Testis (tissue), 2 donors: ENCODE results near the gene WIPF1.

Experiments used
- POLR2A ChIP-seq: fragments of 450-650 bp; IDR thresholded peaks from one replicate; pipeline ENCODE4 v1.6.1; 2017; ENCODE audit warnings: antibody characterized with exemption, mild to moderate bottlenecking, moderate library complexity
- TF ChIP-seq, protein P1 (sequence below), 3 experiments: fragments of 450-650 bp in 2 of 3; fragments of 200-600 bp in 1 of 3; sonication (generic) in 1 of 3; IDR thresholded peaks; one replicate each; pipeline ENCODE4 v1.5.1; 2016 to 2019; ENCODE audit warnings: antibody characterized with exemption in 3 of 3, mild to moderate bottlenecking in 2 of 3, moderate library complexity in 1 of 3

DNA sequence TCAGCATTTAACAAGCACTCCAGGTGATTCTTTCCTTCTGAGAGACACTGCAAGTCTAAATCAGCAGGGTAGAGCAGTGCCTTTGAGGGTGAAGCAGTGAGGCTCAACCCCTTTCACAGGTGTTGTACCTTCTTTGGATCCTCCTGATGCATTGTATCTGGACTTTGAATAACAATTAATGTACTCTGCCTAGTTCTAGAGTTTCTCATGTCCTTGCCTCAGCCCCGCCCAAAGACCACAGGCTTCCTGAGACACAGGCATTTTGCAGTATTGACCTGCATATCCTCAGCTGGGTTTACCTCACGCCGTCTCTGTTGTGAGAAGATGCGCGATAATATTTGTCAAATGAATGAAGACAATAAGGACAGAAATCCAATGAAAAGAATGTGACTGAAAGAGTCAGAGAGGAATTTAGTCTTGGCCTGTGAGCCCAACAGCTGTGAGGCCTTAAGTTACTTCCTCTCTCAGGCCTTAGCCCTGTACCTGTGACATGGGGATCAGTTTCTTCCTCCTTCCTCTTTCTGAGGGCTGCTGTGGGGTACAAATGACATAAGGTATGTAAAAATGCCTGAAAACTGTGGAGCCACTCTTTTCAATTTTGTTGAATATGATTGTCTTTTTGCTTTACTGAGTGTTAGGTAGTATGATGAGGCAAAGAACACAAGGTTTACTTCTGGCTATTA, 43.7 kb downstream of the WIPF1 start:
- TF ChIP-seq, protein P1, sequence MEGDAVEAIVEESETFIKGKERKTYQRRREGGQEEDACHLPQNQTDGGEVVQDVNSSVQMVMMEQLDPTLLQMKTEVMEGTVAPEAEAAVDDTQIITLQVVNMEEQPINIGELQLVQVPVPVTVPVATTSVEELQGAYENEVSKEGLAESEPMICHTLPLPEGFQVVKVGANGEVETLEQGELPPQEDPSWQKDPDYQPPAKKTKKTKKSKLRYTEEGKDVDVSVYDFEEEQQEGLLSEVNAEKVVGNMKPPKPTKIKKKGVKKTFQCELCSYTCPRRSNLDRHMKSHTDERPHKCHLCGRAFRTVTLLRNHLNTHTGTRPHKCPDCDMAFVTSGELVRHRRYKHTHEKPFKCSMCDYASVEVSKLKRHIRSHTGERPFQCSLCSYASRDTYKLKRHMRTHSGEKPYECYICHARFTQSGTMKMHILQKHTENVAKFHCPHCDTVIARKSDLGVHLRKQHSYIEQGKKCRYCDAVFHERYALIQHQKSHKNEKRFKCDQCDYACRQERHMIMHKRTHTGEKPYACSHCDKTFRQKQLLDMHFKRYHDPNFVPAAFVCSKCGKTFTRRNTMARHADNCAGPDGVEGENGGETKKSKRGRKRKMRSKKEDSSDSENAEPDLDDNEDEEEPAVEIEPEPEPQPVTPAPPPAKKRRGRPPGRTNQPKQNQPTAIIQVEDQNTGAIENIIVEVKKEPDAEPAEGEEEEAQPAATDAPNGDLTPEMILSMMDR (IDR thresholded peaks at IDR 0.05): no peak
- no peak for TF ChIP-seq POLR2A
